Coronary artery (tissue), 2 donors: Measurements from ENCODE around the gene SLC22A25.
A peak's percentile ranks its signal among the peaks of the same experiment; 100 is the strongest.

Source experiments
- DNase-seq: peaks from one replicate; pipeline ENCODE4 v3.0.0-alpha.2; 2017; ENCODE audit warnings: low spot score
- H3K27ac ChIP-seq, 2 donors: fragments of 200-600 bp; sonication (generic); one replicate each; pipeline ENCODE4 v1.5.1; 2016 to 2019
- H3K4me3 ChIP-seq: fragments of 200-600 bp; sonication (generic); 2 replicates; pipeline ENCODE4 v1.5.1; 2016; ENCODE audit warnings: mild to moderate bottlenecking, moderate library complexity
- CTCF ChIP-seq: fragments of 200-600 bp; sonication (generic); IDR thresholded peaks from one replicate; pipeline ENCODE4 v1.5.1; 2019; ENCODE audit warnings: antibody characterized with exemption

Gene SLC22A25

GRCh38 chr11:63229815-63230214, 13.6 kb downstream of the SLC22A25 start:
- DNase-seq: no peak
- no peak overlapping the region for H3K4me3 ChIP-seq
- no peak overlapping the region for H3K27ac ChIP-seq
- TF ChIP-seq CTCF: no peak

- H3K4me3 ChIP-seq: no peak overlapping the region
- DNase-seq: no peak
- no peak overlapping the region for H3K27ac ChIP-seq
- TF ChIP-seq CTCF: no peak
Observed at GRCh38 chr11:63227521-63228107, 15.8 kb downstream of the SLC22A25 start.

DNA sequence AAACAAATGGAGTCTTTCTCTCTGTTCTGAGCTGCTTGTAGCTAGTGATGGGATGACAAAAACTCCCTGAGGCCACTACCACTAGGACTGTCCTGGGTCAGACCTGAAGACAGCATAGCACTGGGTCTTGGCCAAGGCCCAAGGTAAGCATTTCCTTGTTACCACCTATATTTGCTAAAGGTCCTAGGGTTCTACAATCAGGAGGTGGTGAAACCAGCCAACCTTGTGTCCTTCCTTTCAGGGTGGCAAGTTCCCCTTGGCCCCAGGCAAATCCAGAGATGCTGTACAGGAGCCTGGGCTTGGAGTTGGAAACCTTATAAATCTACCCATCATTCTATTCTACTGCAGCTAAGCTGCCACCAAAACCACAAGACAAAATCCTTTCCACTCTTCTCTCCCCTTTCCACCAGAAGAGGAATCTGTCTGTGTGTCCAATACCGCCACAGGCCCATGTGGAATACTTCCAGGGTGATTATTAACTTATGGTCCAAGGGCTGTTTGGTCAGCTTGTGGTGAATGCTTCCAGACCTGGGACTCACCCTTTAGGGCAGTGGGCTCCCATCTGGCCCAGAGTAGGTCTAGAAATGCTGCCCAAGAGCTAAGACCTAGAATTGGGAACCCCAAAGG, 16.8 kb downstream of the SLC22A25 start:
- DNase-seq: no peak
- TF ChIP-seq CTCF: no peak
- H3K4me3 ChIP-seq: no peak overlapping the region
- H3K27ac ChIP-seq: no peak overlapping the region

- H3K4me3 ChIP-seq: no peak overlapping the region
- TF ChIP-seq CTCF: no peak
- no peak overlapping the region for H3K27ac ChIP-seq
- no peak for DNase-seq
Observed at GRCh38 chr11:63214093-63214492, 29.3 kb downstream of the SLC22A25 start.

DNA sequence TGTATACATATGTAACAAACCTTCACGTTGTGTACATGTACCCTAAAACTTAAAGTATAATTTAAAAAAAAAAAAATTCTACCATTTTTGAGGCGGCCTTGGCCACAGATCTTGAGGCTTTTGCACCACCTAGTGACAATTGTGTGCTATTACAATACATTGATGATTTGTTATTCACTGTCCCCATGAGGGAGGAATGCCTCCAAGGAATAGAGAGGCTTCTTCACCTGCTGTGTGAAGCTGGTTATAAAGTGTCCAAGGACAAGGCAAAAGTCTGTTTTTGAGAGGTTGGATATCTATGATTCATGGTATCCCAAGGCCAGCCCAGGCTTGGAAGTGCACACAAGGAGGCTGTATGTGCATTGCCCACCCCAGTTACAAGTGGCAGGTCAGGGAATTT, 30.7 kb downstream of the SLC22A25 start:
- peak; percentile 13 for TF ChIP-seq CTCF
- no peak overlapping the region for H3K27ac ChIP-seq
- DNase-seq: no peak
- H3K4me3 ChIP-seq: no peak overlapping the region

DNA sequence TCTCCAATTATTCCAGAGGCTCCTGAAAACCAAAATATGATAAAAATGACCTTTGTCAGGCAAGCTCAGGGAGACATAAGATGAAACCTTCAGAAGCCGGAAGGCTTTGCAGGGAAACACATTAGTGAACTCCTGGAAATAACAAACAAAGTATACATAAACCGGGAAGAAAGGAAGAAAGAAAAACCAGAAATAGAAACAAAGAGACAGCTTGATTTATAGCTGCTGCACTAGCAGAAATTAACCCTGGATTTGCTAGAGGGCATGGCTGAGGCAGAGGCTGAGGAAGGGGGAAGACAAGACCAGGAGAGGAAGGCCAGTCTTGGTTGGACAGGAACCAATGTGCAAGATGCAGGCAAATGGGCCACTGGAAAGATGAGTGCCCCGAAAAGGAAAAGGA, 33.3 kb downstream of the SLC22A25 start:
- H3K4me3 ChIP-seq: no peak overlapping the region
- no peak for TF ChIP-seq CTCF
- no peak overlapping the region for H3K27ac ChIP-seq
- DNase-seq: no peak
